ENCODE measurements around the gene TCF7L1. TPM values are rescaled to one million over a fixed set of nuclear protein-coding genes. Genes with fewer than 3 reads are reported as not detected.

TCF7L1 gene
- polyA plus RNA-seq, 1 donor (not counting 4 experiments of a cell fraction or from before 2014, with no cell fraction given) = 1.0 TPM

DNA sequence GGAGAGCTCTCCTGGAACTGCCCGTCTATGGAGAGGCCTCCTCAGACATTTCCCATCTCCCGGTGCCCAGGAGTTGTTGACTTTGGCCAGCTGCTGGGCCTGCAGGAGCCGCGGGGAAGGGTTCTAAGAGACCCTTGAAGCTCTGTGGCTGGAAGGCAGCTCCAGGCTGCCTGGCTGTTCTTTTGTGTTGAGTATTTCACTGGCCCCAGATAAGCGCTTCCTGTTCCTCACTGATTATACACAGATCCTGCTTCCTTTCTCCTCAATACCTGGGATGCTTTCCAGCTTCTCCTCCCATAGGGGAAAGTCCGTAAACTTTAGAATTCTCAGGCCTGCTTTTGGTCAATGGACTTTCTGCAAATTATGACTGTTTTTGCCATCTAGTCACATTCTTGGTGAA, 136.8 kb downstream of the TCF7L1 start:
- Histone ChIP-seq H3K9me3 (ENCODE audit: control insufficient read depth, low read depth, low read length) (no peaks in the 10 kb centered on the region), H3K4me3 (ENCODE audit: control insufficient read depth in 2 of 3, extremely low read depth in 1 of 3, insufficient read depth in 2 of 3, low read depth in 1 of 3, low read length in 3 of 3) (no peak overlapping the region), H3K9ac (ENCODE audit: control insufficient read depth, extremely low read depth, insufficient read depth, low read length) (no peak overlapping the region), H3K27ac (ENCODE audit: control insufficient read depth, insufficient read depth, low read length) (no peak overlapping the region), H3K27me3 (ENCODE audit: control insufficient read depth, extremely low read depth, insufficient read depth, low read length) (no peaks in the 10 kb centered on the region), H3K9me1 (ENCODE audit: control insufficient read depth, extremely low read depth, insufficient read depth, low read length) (peaks cover 2% of the 10 kb centered on the region), H3K79me2 (ENCODE audit: control insufficient read depth, insufficient read depth, low read length) (no peaks in the 10 kb centered on the region), H4K20me1 (ENCODE audit: control insufficient read depth, extremely low read depth, insufficient read depth, low read length) (no peaks in the 10 kb centered on the region), H3K4me2 (ENCODE audit: control insufficient read depth, extremely low read depth, insufficient read depth, low read depth, low read length) (no peak overlapping the region), H3K4me1 (ENCODE audit: control insufficient read depth, extremely low read depth, insufficient read depth, low read length) (peaks cover 15% of the 10 kb centered on the region), H2AFZ (ENCODE audit: control insufficient read depth, low read length) (no peak overlapping the region), H3K36me3 (ENCODE audit: control insufficient read depth in 2 of 2, extremely low read depth in 1 of 2, insufficient read depth in 2 of 2, low read length in 2 of 2) (no peaks in the 10 kb centered on the region)
- DNase-seq (ENCODE audit: low read depth, low spot score) (no peak), FAIRE-seq (no peak)
- dilution Hi-C loops (cut with MboI; ENCODE audit: extremely low pct_ligation_motif_present, low sequenced_read_pairs) = no loop called here
- TF ChIP-seq EZH2 (IDR thresholded peaks at IDR 0.05; ENCODE audit: low read length) (no peak), CTCF (optimal IDR thresholded peaks at IDR 0.05 in 1 of 3, IDR thresholded peaks at IDR 0.05 in 1 of 3, conservative IDR thresholded peaks at IDR 0.05 in 1 of 3; ENCODE audit: extremely low read depth in 1 of 3, insufficient read depth in 2 of 3, low read length in 3 of 3) (no peak)

DNA sequence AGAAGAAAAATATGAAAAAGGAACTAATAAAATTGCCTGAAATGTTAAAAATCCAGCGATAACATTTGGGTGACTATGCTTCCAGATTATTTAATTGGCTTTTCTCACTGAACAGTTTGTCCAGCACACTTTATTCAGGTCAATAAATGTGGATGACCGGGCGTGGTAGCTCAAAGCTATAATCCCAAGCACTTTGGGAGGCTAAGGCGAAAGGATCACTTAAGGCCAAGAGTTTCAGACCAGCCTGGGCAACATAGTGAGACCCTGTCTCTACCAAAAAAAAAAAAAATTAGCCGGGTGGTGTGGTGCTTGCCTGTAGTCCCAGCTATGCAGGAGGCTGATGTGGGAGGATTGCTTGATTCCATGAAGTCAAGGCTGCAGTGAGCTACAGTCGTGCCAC, 139.2 kb downstream of the TCF7L1 start:
- no peak for TF ChIP-seq EZH2 (IDR thresholded peaks at IDR 0.05; ENCODE audit: low read length)
- no peak for TF ChIP-seq CTCF (optimal IDR thresholded peaks at IDR 0.05 in 1 of 3, IDR thresholded peaks at IDR 0.05 in 1 of 3, conservative IDR thresholded peaks at IDR 0.05 in 1 of 3; ENCODE audit: extremely low read depth in 1 of 3, insufficient read depth in 2 of 3, low read length in 3 of 3)
- dilution Hi-C loops (cut with MboI; ENCODE audit: extremely low pct_ligation_motif_present, low sequenced_read_pairs) = no loop called here
- DNase-seq (ENCODE audit: low read depth, low spot score) = no peak

More for the DNA sequence above, 139.2 kb downstream of the TCF7L1 start:
- Histone ChIP-seq H4K20me1 (ENCODE audit: control insufficient read depth, extremely low read depth, insufficient read depth, low read length) (no peaks in the 10 kb centered on the region), H3K4me2 (ENCODE audit: control insufficient read depth, extremely low read depth, insufficient read depth, low read depth, low read length) (no peak overlapping the region), H3K9me1 (ENCODE audit: control insufficient read depth, extremely low read depth, insufficient read depth, low read length) (peaks cover 2% of the 10 kb centered on the region), H3K9ac (ENCODE audit: control insufficient read depth, extremely low read depth, insufficient read depth, low read length) (no peak overlapping the region), H2AFZ (ENCODE audit: control insufficient read depth, low read length) (no peak overlapping the region), H3K4me1 (ENCODE audit: control insufficient read depth, extremely low read depth, insufficient read depth, low read length) (peaks cover 18% of the 10 kb centered on the region), H3K9me3 (ENCODE audit: control insufficient read depth, low read depth, low read length) (no peaks in the 10 kb centered on the region), H3K27me3 (ENCODE audit: control insufficient read depth, extremely low read depth, insufficient read depth, low read length) (no peaks in the 10 kb centered on the region), H3K27ac (ENCODE audit: control insufficient read depth, insufficient read depth, low read length) (no peak overlapping the region), H3K36me3 (ENCODE audit: control insufficient read depth in 2 of 2, extremely low read depth in 1 of 2, insufficient read depth in 2 of 2, low read length in 2 of 2) (no peaks in the 10 kb centered on the region), H3K79me2 (ENCODE audit: control insufficient read depth, insufficient read depth, low read length) (no peaks in the 10 kb centered on the region), H3K4me3 (ENCODE audit: control insufficient read depth in 2 of 3, extremely low read depth in 1 of 3, insufficient read depth in 2 of 3, low read depth in 1 of 3, low read length in 3 of 3) (no peak overlapping the region)
- FAIRE-seq = no peak

Measured in keratinocyte (primary cell).